Activated naive CD4-positive, alpha-beta T cell treated with anti-CD3 and anti-CD28 coated beads, Interleukin-2, amount 50 U/mL, for 72 hours (primary cell): ENCODE measurements around the gene RPL28. TPM values are rescaled to one million over a fixed set of nuclear protein-coding genes. Genes with fewer than 3 reads are reported as not detected.

ENCODE experiments used
- ATAC-seq, 2 donors: fragments of 150-1000 bp; cut with Tn5 transposase; 2 replicates each; pipeline ENCODE4 v1.10.0; 2021; ENCODE audit warnings: mild to moderate bottlenecking in 2 of 2, moderate library complexity in 2 of 2
- DNase-seq, 2 donors: peaks; one replicate each; pipeline ENCODE4 v3.0.0; 2021 to 2022; ENCODE audit warnings: low spot score in 2 of 2
- H3K27ac Mint-ChIP-seq, 2 donors: one replicate each; pipeline ENCODE4 v1.8.0; 2022; ENCODE audit warnings: mild to moderate bottlenecking in 2 of 2, mixed read lengths in 2 of 2
- H3K36me3 Mint-ChIP-seq, 2 donors: one replicate each; pipeline ENCODE4 v1.8.0; 2022; ENCODE audit warnings: mixed read lengths in 2 of 2
- H3K9me3 Mint-ChIP-seq, 2 donors: one replicate each; pipeline ENCODE4 v1.8.0; 2022; ENCODE audit warnings: mixed read lengths in 2 of 2
- total RNA-seq, 2 donors: library from RNA; stranded (reverse); gene quantifications; one replicate each; pipeline ENCODE4 v1.2.3, GENCODE V29; 2022

RPL28 gene
- total RNA-seq, 2 donors from 2014 or later, result 2,540 to 2,693 TPM

DNA sequence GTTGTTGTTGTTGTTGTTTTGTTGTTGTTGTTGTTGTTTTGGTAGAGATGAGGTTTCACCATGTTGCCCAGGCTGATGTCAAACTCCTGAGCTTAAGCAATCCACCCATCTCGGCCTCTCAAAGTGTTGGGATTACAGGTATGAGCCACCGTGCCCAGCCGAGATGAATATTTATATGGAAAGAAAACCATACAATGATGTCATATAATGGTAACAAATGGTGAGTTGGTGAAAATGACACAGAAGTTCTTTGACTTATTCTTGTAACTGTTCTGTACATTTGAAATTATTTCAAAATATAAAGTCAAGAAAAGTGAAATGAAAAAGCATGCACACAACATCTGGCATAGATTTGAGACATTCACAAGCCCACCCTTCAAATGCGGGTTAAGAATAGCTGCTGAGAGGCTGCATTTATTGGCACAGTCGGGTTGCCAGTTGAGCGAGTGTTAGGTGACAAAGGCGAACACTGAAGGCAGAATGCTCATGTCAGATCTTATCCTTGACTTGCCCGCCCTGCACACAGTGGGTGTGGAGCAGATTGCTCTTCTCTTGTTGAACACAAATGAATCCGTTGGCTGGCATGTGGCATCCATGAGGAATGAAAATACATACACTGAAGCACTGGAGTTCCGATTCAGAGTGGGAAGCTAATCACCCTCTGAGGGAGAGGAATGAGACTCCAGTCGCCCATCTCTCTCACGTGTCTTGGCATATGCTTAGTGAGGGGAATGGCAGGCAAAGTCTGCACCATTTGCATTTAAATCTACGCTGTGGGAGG lies 37.7 kb downstream of the RPL28 start:
- H3K27ac Mint-ChIP-seq, result no peak overlapping the region
- no peak for DNase-seq
- no peak for ATAC-seq
- no peaks in the 10 kb centered on the region for H3K36me3 Mint-ChIP-seq
- no peaks in the 10 kb centered on the region for H3K9me3 Mint-ChIP-seq

DNA sequence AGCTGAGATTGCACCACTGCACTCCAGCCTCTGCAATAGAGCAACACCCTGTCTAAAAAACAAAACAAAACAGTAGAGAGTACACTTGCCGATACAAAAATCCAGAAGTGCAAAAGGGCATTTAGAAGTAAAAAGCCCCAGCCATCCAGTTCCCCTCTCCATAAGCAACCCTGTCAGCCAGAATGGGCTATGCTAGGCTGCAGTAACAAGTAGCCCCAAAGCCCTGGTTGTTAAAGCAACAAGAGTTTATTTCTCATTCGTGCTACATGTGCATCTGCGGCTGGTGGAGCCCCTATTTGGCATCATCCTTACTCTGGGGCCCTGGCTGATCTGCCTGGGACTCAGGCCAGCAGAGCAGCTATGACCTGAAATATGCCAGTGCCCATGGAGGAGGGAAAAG lies 38.8 kb downstream of the RPL28 start:
- no peak for ATAC-seq
- no peaks in the 10 kb centered on the region for H3K36me3 Mint-ChIP-seq
- no peak overlapping the region for H3K27ac Mint-ChIP-seq
- H3K9me3 Mint-ChIP-seq, result no peaks in the 10 kb centered on the region
- DNase-seq, result no peak

DNA sequence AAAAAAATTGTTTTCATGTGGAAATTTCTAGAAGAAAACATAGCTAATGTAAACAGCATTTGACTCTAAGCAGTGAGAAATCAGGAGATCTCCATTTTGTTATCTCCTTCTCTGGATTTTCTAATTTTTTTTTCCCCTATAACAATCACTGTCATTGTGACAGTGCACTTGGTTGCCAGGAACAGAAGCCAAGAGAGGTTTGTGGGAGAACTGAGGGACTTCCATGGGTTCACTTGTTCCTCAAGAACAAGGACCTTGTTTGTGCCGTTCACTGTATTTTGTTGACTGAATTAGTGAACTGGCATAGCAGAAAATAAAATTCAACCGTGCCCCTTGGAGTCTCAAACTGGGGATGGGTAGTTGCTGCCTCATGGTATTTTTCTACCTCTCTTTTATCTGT lies 40.3 kb downstream of the RPL28 start:
- Mint-ChIP-seq H3K9me3 (peaks cover 0 to 1% of the 10 kb centered on the region in 2 donors), H3K36me3 (peaks cover 0 to 4% of the 10 kb centered on the region in 2 donors)

GRCh38 chr19:55431183-55431582 lies 45.5 kb downstream of the RPL28 start:
- no peak overlapping the region for H3K27ac Mint-ChIP-seq
- DNase-seq (no peak), ATAC-seq (no peak)
- peaks cover 0 to 7% of the 10 kb centered on the region in 2 donors for H3K9me3 Mint-ChIP-seq
- peaks cover 0 to 9% of the 10 kb centered on the region in 2 donors for H3K36me3 Mint-ChIP-seq

More for the DNA sequence above, 40.3 kb downstream of the RPL28 start:
- ATAC-seq, result no peak
- DNase-seq, result no peak
- no peak overlapping the region for H3K27ac Mint-ChIP-seq

GRCh38 chr19:55432241-55432959 lies 46.7 kb downstream of the RPL28 start:
- Mint-ChIP-seq H3K27ac (no peak overlapping the region), H3K9me3 (peaks cover 0 to 7% of the 10 kb centered on the region in 2 donors), H3K36me3 (peaks cover 0 to 9% of the 10 kb centered on the region in 2 donors)
- DNase-seq (no peak), ATAC-seq (no peak)

- H3K9me3 Mint-ChIP-seq, result peaks cover 0 to 7% of the 10 kb centered on the region in 2 donors
- no peak overlapping the region for H3K27ac Mint-ChIP-seq
- no peak for ATAC-seq
- H3K36me3 Mint-ChIP-seq, result peaks cover 0 to 9% of the 10 kb centered on the region in 2 donors
- no peak for DNase-seq
These were observed 47.6 kb downstream of the RPL28 start for GRCh38 chr19:55433292-55433691.

- DNase-seq (no peak), ATAC-seq (no peak)
- Mint-ChIP-seq H3K36me3 (peaks cover 0 to 9% of the 10 kb centered on the region in 2 donors), H3K9me3 (peaks cover 0 to 7% of the 10 kb centered on the region in 2 donors), H3K27ac (no peak overlapping the region)
These were observed 48.7 kb downstream of the RPL28 start for GRCh38 chr19:55434356-55434919.

DNA sequence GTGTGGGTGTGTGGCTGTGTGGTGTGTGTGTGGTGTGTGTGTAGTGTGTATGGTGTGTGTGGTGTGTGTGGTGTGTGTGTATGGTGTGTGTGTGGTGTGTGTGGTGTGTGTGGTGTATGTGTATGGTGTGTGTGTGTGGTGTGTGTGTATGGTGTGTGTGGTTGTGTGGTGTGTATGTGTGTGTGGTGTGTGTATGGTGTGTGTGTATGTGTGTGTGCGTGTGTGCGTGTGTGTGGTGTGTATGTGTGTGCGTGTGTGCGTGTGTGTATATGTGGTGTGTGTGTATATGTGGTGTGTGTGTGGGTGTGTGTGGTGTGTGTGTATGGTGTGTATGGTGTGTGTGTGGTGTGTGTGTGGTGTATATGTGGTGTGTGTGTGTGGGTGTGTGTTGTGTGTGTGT lies 49.3 kb downstream of the RPL28 start:
- DNase-seq, result no peak
- Mint-ChIP-seq H3K27ac (no peak overlapping the region), H3K36me3 (peaks cover 0 to 9% of the 10 kb centered on the region in 2 donors), H3K9me3 (peaks cover 0 to 7% of the 10 kb centered on the region in 2 donors)
- no peak for ATAC-seq

- ATAC-seq (no peak), DNase-seq (no peak)
- Mint-ChIP-seq H3K27ac (no peak overlapping the region), H3K9me3 (no peaks in the 10 kb centered on the region), H3K36me3 (peaks cover 7 to 11% of the 10 kb centered on the region in 2 donors)
These were observed 51.1 kb downstream of the RPL28 start for GRCh38 chr19:55436847-55437246.

GRCh38 chr19:55437410-55437809 lies 51.7 kb downstream of the RPL28 start:
- ATAC-seq (peak in 1 of 2 donors; percentile 24), DNase-seq (no peak)
- peaks cover 7 to 11% of the 10 kb centered on the region in 2 donors for H3K36me3 Mint-ChIP-seq
- no peaks in the 10 kb centered on the region for H3K9me3 Mint-ChIP-seq
- no peak overlapping the region for H3K27ac Mint-ChIP-seq

DNA sequence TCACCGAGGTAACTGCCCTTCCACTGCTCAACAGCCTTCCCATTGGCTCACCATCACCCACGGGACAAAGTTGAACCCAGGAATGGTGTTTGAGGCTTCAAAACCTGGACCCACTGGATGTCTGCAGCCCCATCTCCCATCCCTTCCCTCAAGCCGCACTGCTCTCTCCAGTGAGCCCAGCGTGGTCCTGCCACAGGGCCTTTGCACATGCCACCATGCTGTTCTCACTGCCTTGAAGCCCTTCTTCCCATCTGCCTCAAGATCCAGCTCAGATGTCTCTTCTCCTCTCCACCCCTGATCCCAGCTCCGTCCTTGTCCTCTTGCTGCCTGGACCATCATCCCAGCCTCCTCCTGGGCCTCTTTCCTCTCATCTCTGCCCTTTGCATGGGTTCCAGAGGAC lies 53.3 kb downstream of the RPL28 start:
- no peak for ATAC-seq
- H3K9me3 Mint-ChIP-seq, result no peaks in the 10 kb centered on the region
- H3K36me3 Mint-ChIP-seq, result peaks cover 7 to 11% of the 10 kb centered on the region in 2 donors
- DNase-seq, result no peak
- H3K27ac Mint-ChIP-seq, result no peak overlapping the region

DNA sequence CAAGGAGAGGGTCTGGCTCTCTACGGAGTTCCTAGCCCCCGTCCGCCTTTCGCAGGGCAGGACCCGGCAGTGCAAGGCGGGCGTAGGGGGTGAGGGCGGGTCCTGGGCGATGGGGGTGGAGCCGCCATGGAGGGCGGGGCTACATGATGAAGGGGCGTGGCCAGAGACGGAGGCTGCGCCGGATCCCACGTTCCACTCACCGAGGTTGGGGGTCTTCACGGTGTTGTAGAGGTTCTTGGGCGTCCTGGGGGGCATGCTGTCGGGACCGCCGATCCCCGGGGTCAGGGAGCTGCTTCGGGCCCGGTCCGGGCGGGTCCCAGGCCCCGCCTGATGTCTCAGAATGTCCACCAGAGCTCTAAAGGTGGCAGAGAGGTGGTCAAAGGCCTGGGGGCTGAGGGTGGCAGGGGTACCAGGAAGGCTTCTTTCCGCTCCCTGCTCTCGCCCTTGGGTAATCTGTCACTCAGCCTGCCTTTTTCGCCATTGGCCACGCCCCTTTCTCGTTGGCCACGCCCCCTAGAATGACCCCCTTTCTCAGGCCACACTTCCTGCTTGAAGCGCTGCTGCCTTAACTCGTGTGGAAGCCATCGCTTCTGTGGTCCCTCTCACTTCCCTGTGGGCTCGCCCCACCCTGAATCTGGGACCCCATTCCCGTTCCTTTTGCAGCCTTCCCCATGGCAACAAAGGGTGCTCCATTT lies 54.8 kb downstream of the RPL28 start:
- DNase-seq (no peak), ATAC-seq (peak in 1 of 2 donors; percentile 49)
- no peaks in the 10 kb centered on the region for H3K9me3 Mint-ChIP-seq

DNA sequence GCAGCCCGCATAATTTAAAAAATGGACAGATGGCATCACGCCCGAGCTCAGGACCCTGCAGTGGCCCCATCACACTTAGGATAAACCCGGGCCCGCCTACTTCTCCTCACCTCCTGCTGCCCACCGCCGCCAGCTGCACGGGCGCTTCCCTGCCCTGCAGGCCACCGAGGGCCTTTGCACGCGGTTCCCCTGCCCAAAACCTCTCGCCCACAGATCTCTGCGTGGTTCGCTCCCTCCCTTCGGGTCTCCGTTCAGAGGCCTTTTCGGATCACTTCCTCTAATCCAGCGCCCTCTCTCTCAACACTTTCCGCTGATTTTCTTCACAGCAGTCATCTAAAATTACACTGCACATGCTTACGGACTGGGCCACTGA lies 55.6 kb downstream of the RPL28 start:
- ATAC-seq (no peak), DNase-seq (no peak)
- H3K9me3 Mint-ChIP-seq, result no peaks in the 10 kb centered on the region
- peaks cover 7 to 11% of the 10 kb centered on the region in 2 donors for H3K36me3 Mint-ChIP-seq
- H3K27ac Mint-ChIP-seq, result no peak overlapping the region

More for the DNA sequence above, 54.8 kb downstream of the RPL28 start:
- H3K36me3 Mint-ChIP-seq, result peaks cover 7 to 11% of the 10 kb centered on the region in 2 donors
- H3K27ac Mint-ChIP-seq, result no peak overlapping the region

DNA sequence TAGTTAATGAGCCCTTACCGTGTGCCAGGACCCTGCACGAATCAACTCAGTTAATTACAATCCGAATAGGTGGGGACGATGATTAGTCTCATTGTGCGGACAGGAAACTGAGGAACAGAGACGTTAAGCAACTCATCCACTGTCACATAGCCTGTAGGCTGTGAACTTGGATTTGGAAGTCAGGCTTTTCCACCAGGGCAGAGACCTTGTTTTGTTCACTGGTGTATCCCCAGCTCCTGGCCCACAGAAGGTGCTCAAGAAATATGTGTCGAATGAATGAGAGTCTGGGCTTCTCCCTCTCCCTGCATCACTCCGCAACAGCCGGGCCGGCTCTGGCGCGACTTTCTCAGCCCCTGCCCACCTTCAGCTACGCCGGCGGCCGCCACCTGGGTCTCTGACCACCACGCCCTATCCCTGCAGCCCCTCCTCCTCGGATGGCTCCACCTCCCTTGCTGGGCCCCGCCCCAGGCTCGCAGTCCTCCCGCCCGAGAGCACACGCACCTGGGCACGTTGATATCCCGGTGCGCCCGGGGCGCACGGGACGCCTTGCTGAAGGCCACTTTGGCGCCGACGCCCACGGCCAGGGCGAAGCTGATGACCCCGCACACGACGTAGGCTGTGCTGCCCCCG lies 56.1 kb downstream of the RPL28 start:
- DNase-seq (no peak), ATAC-seq (peak in 1 of 2 donors; percentile 54)
- Mint-ChIP-seq H3K36me3 (peaks cover 7 to 11% of the 10 kb centered on the region in 2 donors), H3K9me3 (no peaks in the 10 kb centered on the region), H3K27ac (no peak overlapping the region)

- H3K9me3 Mint-ChIP-seq, result no peaks in the 10 kb centered on the region
- H3K36me3 Mint-ChIP-seq, result peaks cover 7 to 11% of the 10 kb centered on the region in 2 donors
- ATAC-seq, result peak in 1 of 2 donors; percentile 39
- DNase-seq, result no peak
- H3K27ac Mint-ChIP-seq, result no peak overlapping the region
These were observed 56.7 kb downstream of the RPL28 start for GRCh38 chr19:55442372-55442961.
